OCI-LY7 (cell line): Measurements from ENCODE around the gene MON1B.

Experiments used
- EZH2phosphoT487 ChIP-seq: fragments of 200-600 bp; sonication (generic); IDR thresholded peaks from 2 replicates; pipeline ENCODE4 v1.6.1; 2018; ENCODE audit warnings: low read depth, borderline replicate concordance, mild to moderate bottlenecking, mixed run types, antibody characterized with exemption, low read length, moderate library complexity, mixed read lengths
- TF ChIP-seq, protein P1 (sequence below): fragments of 200-600 bp; sonication (generic); conservative IDR thresholded peaks from 2 replicates; pipeline ENCODE4 v1.5.1; 2014; ENCODE audit warnings: mild to moderate bottlenecking, antibody characterized with exemption, low read length, moderate library complexity, mixed read lengths

DNA sequence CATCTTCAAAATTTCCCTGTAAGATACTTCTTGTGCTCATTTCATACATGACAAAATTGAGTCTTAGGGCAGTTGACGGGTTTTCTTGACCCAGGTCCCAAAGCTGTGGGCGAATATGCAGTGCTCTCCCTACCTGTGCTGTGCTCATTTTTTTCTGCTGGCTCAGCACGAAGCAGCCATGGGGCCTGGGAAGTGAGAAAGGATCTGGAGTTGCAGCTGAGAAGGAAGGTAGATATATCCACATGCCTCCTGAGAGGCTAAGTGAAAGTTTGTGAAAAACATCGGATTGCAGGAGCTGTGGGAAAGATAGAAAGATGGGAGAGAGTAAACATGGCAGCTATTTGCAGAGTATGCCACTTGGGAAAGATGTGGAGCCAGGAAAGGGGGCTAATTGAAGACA, 42.9 kb upstream of the MON1B start:
- TF ChIP-seq, protein P1, sequence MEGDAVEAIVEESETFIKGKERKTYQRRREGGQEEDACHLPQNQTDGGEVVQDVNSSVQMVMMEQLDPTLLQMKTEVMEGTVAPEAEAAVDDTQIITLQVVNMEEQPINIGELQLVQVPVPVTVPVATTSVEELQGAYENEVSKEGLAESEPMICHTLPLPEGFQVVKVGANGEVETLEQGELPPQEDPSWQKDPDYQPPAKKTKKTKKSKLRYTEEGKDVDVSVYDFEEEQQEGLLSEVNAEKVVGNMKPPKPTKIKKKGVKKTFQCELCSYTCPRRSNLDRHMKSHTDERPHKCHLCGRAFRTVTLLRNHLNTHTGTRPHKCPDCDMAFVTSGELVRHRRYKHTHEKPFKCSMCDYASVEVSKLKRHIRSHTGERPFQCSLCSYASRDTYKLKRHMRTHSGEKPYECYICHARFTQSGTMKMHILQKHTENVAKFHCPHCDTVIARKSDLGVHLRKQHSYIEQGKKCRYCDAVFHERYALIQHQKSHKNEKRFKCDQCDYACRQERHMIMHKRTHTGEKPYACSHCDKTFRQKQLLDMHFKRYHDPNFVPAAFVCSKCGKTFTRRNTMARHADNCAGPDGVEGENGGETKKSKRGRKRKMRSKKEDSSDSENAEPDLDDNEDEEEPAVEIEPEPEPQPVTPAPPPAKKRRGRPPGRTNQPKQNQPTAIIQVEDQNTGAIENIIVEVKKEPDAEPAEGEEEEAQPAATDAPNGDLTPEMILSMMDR = no peak
- no peak for TF ChIP-seq EZH2phosphoT487
